Activated CD8-positive, alpha-beta memory T cell treated with anti-CD3 and anti-CD28 coated beads for 4 hours (primary cell): Measurements from ENCODE around the gene GDPD4.

Experiments
- DNase-seq, 2 donors: peaks; one replicate each; pipeline ENCODE4 v3.0.0-alpha.2; 2020; ENCODE audit warnings: low read depth in 2 of 2

The GDPD4 gene

GRCh38 chr11:77244277-77245027 is 57.0 kb downstream of the GDPD4 start:
- no peak for DNase-seq

- DNase-seq = no peak
These were observed 64.6 kb downstream of the GDPD4 start for GRCh38 chr11:77236901-77237300.

- no peak for DNase-seq
These were observed 68.5 kb downstream of the GDPD4 start for GRCh38 chr11:77233011-77233410.

- no peak for DNase-seq
These were observed 69.2 kb downstream of the GDPD4 start for GRCh38 chr11:77232242-77232641.

GRCh38 chr11:77231800-77232199 is 69.7 kb downstream of the GDPD4 start:
- no peak for DNase-seq

- no peak for DNase-seq
These were observed 70.4 kb downstream of the GDPD4 start for GRCh38 chr11:77230878-77231605.

DNA sequence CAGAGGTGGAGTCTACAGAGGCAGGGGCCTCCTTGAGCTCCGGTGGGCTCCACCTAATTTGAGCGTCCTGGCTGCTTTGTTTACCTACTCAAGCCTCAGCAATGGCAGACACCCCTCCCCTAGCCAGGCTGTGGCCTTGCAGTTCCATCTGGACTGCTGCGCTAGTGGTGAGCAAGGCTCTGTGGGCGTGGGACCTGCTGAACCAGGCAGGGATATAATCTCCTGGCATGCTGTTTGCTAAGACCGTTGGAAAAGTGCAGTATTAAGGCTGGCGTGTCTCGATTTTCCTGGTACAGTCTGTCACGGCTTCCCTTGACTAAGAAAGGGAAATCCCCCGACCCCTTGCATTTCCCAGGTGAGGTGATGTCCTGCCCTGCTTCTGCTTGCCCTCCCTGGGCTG is 77.7 kb downstream of the GDPD4 start:
- no peak for DNase-seq

DNA sequence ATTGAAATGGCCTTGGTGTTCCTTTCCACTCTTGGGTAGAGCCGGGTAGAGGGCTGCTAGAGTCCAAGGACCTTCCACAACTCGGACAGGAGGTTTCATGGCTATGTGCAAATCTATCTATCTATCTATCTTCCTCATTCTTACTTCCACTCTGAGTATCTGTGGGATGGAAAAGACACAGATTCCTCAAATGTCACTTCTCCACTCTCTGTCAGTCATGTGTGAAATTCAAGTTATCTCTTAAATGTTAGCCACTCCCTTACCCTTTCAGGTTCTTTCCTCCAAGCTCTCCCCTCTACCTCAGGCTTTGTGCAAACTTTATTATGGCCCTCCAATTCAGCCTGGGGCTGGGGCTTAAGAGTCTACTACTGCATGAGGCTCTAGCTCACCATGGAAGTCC is 84.3 kb downstream of the GDPD4 start:
- no peak for DNase-seq

- DNase-seq = no peak
These were observed 86.4 kb downstream of the GDPD4 start for GRCh38 chr11:77215106-77215505.

DNA sequence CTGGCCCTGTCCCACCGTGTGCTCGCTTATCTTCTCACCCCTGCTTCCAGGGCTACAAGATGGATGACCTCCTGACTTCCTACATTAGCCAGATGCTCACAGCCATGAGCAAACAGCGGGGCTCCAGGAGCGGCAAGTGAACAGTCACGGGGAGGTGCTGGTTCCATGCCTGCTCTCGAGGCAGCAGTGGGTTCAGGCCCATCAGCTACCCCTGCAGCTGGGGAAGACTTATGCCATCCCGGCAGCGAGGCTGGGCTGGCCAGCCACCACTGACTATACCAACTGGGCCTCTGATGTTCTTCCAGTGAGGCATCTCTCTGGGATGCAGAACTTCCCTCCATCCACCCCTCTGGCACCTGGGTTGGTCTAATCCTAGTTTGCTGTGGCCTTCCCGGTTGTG is 86.9 kb downstream of the GDPD4 start:
- no peak for DNase-seq

DNA sequence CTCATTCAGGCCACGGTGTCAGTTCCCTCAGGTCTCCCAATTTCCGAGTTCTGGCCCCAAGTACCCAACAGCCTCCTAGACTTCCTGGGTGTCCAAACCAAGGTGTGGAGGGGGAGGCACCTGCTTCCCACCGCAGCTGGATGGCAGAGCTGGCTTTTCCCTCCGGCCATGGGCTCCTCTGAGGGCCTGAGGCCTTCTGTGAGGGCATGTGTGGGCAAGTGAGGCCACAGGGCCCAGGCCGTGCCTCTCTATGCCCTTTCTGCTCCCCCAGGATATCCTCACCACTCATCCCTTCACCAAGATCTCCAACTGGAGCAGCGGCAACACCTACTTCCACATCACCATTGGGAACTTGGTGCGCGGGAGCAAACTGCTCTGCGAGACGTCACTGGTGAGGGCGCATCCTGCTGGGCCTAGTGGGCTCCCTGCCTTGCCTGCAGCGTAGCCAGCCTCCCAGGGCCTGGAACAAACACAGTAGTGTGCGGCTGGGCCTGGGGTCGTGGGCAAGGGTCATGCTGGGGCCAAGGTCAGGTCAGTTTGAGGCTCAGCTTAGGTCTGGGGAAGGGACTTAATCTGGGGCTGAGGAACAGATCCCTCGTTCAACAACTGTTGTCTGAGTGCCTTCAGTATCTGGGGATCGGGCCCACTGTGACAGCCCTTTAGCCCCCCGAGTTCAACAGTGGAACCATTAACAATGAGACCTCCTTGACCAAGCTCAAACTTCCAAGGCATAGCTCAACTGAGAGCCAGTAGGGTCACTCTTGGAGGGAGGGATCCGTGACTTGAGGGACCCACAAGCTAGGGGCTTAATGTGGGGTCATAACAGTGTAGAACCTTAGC is 87.7 kb downstream of the GDPD4 start:
- no peak for DNase-seq

- DNase-seq = no peak
These were observed 88.4 kb downstream of the GDPD4 start for GRCh38 chr11:77213029-77213579.

DNA sequence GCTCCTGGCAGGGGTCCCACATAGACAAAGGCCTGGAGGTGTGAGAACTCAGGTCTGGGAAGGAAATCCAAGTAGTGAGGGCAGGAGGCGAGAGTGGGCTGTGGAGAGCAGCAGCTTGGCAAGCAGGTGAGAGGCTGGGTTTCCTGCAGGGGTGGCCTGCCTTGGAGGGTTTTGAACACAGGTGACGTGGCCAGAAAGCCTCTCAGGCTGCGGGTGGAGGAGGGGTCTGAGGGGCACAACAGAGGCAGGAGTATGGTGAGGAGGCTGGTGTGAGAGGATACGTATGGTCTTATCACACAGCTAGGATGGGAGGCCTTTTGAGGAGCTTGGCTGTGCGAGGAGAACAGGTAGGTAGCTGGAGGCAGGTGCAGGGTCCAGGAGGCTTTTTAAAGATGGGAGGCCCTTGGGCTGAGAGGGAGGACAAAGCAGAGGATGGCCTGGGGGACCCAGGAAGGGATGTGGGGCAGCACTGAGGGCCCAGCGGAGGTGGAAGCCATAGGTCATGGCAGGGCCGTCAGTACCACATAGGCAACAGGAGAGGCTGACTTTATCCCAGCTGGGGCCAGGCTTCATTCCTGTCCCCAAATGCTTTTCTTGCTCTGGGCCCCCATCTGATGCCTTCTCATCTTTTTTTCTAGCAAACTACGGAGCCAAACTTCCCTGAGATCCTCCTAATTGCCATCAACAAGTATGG is 89.0 kb downstream of the GDPD4 start:
- no peak for DNase-seq

DNA sequence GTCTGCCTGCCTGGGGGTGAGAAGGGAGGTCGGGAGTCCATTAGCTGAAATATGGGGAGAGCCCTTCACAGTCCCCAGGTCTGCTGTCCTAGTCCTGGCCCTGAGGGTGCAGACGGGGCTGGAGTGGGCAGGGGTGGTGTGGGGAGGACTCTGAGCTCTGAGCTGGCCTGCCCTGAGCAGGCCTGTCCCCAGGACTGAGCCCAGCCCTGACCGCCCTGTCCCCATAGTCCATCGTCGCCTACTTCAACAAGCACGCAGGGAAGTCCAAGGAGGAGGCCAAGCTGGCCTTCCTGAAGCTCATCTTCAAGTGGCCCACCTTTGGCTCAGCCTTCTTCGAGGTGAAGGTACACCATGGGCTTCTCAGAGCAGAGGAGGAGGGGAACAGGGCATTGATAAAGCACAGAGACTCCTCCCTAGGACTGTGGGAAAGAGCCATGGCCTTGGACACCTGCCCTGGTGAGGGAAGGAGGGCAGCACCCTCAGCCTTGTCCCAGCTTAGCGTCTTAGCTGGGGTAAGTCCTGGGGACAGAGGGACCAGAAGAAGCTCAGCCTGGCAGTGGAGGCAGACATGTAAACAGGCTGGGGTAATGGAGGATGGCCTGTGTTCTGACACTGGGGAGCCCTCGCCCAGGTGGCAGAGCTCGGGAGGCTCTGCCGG is 89.8 kb downstream of the GDPD4 start:
- DNase-seq = no peak

DNA sequence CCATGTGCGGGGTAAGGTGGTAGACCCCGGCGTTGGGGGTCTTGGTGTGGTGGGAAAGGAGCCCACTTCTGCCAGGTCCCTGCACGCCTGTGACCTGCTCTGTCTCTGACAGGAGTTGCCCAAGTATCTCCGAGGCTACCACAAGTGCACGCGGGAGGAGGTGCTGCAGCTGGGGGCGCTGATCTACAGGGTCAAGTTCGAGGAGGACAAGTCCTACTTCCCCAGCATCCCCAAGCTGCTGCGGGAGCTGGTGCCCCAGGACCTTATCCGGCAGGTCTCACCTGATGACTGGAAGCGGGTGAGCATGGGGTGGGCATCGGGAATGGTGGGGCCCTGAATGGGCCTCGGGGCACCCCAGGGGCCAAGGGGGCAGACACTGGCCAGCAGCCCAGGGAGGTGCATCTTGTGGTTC is 90.4 kb downstream of the GDPD4 start:
- no peak for DNase-seq

DNA sequence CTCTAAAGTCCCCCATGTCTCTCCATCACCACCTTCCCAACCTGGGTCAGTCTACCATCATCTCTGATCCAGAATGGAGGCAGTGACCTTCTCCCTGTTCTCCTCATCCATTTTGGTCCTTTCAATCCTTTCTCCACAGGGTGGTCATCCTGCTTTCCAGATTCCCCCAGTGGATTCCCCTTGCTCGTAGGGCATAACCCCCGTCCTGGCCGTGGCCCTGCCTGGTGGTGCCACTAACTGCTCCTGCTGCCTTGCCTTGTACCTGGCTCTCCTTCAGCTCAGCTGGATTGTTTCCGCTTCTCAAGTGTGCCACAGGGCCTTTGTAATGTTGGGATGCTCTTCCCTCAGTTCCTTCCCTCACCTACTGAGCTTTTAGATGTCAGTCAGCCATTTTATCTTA is 91.8 kb downstream of the GDPD4 start:
- DNase-seq = no peak

GRCh38 chr11:77208535-77208934 is 93.0 kb downstream of the GDPD4 start:
- no peak for DNase-seq

- DNase-seq = no peak
These were observed 93.7 kb downstream of the GDPD4 start for GRCh38 chr11:77207618-77208313.

DNA sequence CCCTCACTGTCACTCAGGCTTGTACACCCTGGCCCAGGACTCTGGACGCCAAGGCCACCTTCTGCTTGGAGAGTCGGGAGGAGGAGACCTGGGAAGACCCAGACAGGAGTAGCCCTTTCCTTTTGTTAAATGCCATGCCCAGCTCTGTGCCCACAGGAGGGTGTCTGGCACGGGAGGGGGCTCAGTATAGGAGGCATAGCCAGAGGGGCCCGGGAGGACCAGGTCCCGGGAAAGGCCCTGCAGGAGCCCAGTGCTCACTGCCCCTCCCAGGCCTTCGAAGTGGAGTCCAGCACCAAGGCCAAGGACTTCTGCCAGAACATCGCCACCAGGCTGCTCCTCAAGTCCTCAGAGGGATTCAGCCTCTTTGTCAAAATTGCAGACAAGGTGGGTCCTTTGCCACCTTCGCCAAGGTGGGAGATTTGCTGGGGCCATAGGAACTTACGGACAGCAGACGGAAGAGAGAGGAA is 94.4 kb downstream of the GDPD4 start:
- DNase-seq = no peak

GRCh38 chr11:77206264-77207018 is 95.0 kb downstream of the GDPD4 start:
- no peak for DNase-seq
